ENCODE measurements around the gene MARVELD3. TPM values are rescaled to one million over a fixed set of nuclear protein-coding genes. Genes with fewer than 3 reads are reported as not detected.

MARVELD3 gene
- total and polyA plus RNA-seq, 9 of the 15 experiments (the other 6 are each of a cell fraction or from before 2014, with no cell fraction given) = 0.03 to 0.07 (median 0.07) TPM; not detected in 6

DNA sequence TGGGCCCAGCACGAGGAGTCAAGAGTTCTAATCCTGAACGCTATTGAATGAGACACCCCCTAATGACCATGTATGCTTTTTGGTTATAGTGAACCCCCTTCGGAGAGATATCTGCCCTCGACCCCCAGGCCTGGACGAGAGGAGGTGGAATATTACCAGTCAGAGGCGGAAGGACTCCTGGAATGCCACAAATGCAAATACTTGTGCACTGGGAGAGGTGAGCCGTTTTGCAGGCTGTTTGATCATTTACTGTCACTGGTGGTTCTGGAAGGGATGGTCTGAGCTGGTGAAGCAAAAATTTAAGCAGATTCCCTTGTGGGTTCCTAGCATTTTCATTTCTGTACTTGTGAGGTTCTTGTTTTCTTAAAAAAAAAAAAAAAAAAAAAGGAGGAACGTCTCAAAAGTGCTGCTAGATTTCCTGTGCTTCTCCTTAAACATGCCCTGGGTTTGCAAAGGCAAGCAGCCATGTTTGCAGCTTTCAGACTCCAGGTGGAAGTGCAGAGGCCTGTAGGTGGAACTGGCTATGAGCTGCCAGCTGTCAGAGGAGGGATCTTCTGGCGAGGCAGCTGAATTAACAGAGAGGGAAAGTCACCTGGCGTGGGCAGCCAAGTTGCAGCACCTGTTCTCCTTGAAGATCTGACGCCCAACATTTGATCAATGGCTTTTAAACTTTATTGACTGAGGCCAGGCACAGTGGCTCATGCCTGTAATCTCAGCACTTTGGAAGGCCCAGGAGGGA lies 3.5 kb downstream of the MARVELD3 start:
- TF ChIP-seq, protein P1, sequence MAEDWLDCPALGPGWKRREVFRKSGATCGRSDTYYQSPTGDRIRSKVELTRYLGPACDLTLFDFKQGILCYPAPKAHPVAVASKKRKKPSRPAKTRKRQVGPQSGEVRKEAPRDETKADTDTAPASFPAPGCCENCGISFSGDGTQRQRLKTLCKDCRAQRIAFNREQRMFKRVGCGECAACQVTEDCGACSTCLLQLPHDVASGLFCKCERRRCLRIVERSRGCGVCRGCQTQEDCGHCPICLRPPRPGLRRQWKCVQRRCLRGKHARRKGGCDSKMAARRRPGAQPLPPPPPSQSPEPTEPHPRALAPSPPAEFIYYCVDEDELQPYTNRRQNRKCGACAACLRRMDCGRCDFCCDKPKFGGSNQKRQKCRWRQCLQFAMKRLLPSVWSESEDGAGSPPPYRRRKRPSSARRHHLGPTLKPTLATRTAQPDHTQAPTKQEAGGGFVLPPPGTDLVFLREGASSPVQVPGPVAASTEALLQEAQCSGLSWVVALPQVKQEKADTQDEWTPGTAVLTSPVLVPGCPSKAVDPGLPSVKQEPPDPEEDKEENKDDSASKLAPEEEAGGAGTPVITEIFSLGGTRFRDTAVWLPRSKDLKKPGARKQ (CRISPR knock-in tag; IDR thresholded peaks at IDR 0.05) = no peak
- no peak for TF ChIP-seq ZNF764 (CRISPR knock-in tag; IDR thresholded peaks at IDR 0.05; ENCODE audit: low read depth)
- no peak for TF ChIP-seq ZZZ3 (IDR thresholded peaks at IDR 0.05)
- TF ChIP-seq, protein P2, sequence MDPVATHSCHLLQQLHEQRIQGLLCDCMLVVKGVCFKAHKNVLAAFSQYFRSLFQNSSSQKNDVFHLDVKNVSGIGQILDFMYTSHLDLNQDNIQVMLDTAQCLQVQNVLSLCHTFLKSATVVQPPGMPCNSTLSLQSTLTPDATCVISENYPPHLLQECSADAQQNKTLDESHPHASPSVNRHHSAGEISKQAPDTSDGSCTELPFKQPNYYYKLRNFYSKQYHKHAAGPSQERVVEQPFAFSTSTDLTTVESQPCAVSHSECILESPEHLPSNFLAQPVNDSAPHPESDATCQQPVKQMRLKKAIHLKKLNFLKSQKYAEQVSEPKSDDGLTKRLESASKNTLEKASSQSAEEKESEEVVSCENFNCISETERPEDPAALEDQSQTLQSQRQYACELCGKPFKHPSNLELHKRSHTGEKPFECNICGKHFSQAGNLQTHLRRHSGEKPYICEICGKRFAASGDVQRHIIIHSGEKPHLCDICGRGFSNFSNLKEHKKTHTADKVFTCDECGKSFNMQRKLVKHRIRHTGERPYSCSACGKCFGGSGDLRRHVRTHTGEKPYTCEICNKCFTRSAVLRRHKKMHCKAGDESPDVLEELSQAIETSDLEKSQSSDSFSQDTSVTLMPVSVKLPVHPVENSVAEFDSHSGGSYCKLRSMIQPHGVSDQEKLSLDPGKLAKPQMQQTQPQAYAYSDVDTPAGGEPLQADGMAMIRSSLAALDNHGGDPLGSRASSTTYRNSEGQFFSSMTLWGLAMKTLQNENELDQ (CRISPR knock-in tag; IDR thresholded peaks at IDR 0.05; ENCODE audit: borderline replicate concordance) = no peak
- Histone ChIP-seq H3K27me3 (ENCODE audit: control insufficient read depth in 2 of 2, insufficient read depth in 2 of 2, low read length in 2 of 2) (peaks cover 22 to 41% of the 10 kb centered on the region in 2 experiments), H3K9me1 (ENCODE audit: control insufficient read depth, insufficient read depth, low read length) (no peaks in the 10 kb centered on the region), H3K27ac (ENCODE audit: extremely low read depth, low read depth, low read length) (no peak overlapping the region), H3K4me3 (no peak overlapping the region), H3K4me2 (ENCODE audit: insufficient read depth, low read length) (no peak overlapping the region), H2AFZ (ENCODE audit: low read depth, low read length) (no peak overlapping the region), H3K36me3 (ENCODE audit: control insufficient read depth, insufficient read depth, low read length) (no peaks in the 10 kb centered on the region), H3K9me3 (replicated peaks; ENCODE audit: control insufficient read depth, insufficient read depth, low read depth, low read length) (no peaks in the 10 kb centered on the region), H4K20me1 (replicated peaks; ENCODE audit: control insufficient read depth, insufficient read depth, low read length) (no peaks in the 10 kb centered on the region), H3K4me1 (replicated peaks in 1 of 2; ENCODE audit: control insufficient read depth in 2 of 2, insufficient read depth in 2 of 2, low read length in 2 of 2) (peaks cover 0 to 14% of the 10 kb centered on the region in 2 experiments; a peak in 2 of 5 replicates), H3K9ac (ENCODE audit: insufficient read depth in 1 of 2, low read depth in 2 of 2, low read length in 2 of 2) (no peak overlapping the region), H3K79me2 (ENCODE audit: control insufficient read depth, insufficient read depth, low read length) (no peaks in the 10 kb centered on the region)
- ATAC-seq (no peak), FAIRE-seq (no peak), DNase-seq (ENCODE audit: extremely low read depth in 1 of 4, low spot score in 3 of 4) (no peak)
- BruUV-seq (replicated peaks) = no TSS peak
- CTCF ChIA-PET (ENCODE audit: low intra/inter-chr PET ratio) = no interaction called here
- 4% methylated on average over 10 of the region's 11 CpGs for WGBS (ENCODE audit: insufficient coverage, low coverage, missing lambda C conversion rate)
- in situ Hi-C loops (cut with MboI) = no loop called here
- intact Hi-C loops (cut with micrococcal nuclease) = no loop called here
- POLR2A ChIA-PET = interaction anchor here (1.6 kb wide), 1 partner anchor 12 kb away, joined by 3 read pairs; no protein-coding TSS in a partner anchor
